HFF-Myc (cell line): ENCODE measurements around the gene PTPRK.

Source experiments
- DNase-seq: peaks from one replicate; pipeline ENCODE4 v3.0.0-alpha.2; 2011; ENCODE audit warnings: low read depth; ENCODE audit errors: extremely low read depth
- H3K4me3 ChIP-seq: replicated peaks from 2 replicates; pipeline ENCODE4 v1.5.1; 2011; ENCODE audit warnings: low read depth, mild to moderate bottlenecking, control low read depth, low read length
- TF ChIP-seq, protein P1 (sequence below): IDR thresholded peaks from 2 replicates; pipeline ENCODE4 v1.5.1; 2012; ENCODE audit warnings: mild to moderate bottlenecking, low read depth, low read length, control low read depth; ENCODE audit errors: missing control alignments

Gene PTPRK

GRCh38 chr6:128554302-128554701, 33.9 kb upstream of the PTPRK start:
- H3K4me3 ChIP-seq, result no peak overlapping the region
- no peak for DNase-seq
- TF ChIP-seq, protein P1, sequence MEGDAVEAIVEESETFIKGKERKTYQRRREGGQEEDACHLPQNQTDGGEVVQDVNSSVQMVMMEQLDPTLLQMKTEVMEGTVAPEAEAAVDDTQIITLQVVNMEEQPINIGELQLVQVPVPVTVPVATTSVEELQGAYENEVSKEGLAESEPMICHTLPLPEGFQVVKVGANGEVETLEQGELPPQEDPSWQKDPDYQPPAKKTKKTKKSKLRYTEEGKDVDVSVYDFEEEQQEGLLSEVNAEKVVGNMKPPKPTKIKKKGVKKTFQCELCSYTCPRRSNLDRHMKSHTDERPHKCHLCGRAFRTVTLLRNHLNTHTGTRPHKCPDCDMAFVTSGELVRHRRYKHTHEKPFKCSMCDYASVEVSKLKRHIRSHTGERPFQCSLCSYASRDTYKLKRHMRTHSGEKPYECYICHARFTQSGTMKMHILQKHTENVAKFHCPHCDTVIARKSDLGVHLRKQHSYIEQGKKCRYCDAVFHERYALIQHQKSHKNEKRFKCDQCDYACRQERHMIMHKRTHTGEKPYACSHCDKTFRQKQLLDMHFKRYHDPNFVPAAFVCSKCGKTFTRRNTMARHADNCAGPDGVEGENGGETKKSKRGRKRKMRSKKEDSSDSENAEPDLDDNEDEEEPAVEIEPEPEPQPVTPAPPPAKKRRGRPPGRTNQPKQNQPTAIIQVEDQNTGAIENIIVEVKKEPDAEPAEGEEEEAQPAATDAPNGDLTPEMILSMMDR, result no peak

- DNase-seq, result no peak
Measured at GRCh38 chr6:128541261-128541660, 20.9 kb upstream of the PTPRK start.

GRCh38 chr6:128538763-128539162, 18.4 kb upstream of the PTPRK start:
- H3K4me3 ChIP-seq, result no peak overlapping the region
- DNase-seq, result no peak
- TF ChIP-seq, protein P1, result no peak

More at GRCh38 chr6:128541261-128541660, 20.9 kb upstream of the PTPRK start:
- H3K4me3 ChIP-seq, result no peak overlapping the region
- TF ChIP-seq, protein P1, result no peak

DNA sequence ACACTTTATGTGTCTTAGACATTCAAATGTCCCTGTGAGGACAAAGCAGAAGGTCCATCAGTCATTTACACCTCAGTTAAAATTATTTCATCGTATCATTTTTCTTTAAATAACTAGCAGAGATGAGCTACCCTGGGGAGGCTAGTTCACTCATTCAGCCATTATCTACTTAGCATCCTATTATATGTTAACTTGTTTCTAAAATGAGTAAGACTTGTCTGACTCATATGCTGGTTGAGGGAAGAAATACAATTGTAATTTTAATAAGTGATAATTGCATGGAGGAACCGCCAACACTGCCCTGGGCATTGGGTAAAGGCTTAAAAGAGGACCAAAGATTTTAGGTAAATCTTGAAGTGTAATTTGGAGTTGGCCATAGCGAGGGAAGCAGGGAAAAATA, 12.4 kb upstream of the PTPRK start:
- H3K4me3 ChIP-seq, result no peak overlapping the region
- TF ChIP-seq, protein P1, result no peak
- DNase-seq, result no peak

DNA sequence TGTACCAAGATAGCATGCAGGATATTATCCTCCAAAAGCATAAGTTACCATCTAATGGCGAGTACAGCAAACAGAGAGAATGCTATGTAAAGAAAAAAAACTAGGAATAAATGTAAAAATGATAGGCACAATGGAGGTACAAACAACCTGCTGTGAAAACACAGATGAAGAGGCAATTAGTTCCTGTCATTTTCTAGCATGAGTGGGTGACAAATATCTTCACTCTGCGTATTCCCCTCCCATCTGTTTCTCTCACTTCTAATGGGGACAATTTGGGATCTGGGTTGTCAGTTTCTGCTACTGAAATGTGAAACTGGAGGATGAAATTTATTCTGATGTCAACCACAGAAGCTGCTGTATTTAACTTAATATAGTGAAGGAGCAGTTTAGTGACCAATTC, 11.7 kb upstream of the PTPRK start:
- TF ChIP-seq, protein P1, result no peak
- DNase-seq, result no peak
- H3K4me3 ChIP-seq, result no peak overlapping the region

DNA sequence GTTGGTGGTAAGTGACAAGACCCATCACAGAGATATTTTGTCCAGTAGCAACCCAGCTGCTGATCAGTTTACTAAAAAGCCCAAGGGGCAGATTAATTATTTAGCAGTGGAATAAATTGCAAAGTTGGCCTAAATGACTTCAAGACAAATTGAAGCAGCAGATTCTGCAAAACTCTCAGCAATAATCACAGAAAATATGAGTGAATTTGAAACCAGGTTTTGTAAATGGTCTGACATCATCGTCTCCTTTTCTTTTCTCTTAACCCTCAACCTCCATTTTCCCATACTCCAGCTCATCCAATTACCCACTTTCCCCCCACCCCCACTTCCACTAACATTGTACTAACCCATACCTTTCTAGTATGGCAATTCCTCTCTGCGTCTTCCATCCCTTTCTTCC, 11.3 kb upstream of the PTPRK start:
- no peak overlapping the region for H3K4me3 ChIP-seq
- TF ChIP-seq, protein P1, result no peak
- no peak for DNase-seq

DNA sequence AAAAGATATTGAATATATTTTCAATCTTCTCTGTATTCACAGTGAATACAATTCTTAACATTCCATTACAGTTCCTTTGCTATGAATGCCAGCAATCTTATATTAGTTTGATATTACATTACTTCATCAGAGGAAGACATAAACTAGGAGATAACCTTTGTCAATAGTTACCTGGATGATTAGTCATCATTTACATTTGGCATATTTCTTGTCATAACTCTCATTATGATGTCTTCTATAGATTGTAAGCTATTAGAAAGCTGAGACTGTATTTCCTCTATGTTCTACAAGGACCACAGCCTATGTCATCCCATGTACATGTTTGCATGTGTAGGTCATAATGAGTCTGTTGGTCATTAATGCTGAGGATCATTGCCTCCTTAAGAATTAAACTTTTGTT, 7.8 kb upstream of the PTPRK start:
- no peak for DNase-seq
- TF ChIP-seq, protein P1, result no peak
- no peak overlapping the region for H3K4me3 ChIP-seq
